ENCODE measurements around the gene UNC80.

GRCh38 chr2:209757163-209757562 is 14.5 kb upstream of the UNC80 start:
- TF ChIP-seq POLR2AphosphoS5 (IDR thresholded peaks at IDR 0.05; ENCODE audit: borderline replicate concordance, low read depth, low read length): no peak
- TF ChIP-seq EZH2 (IDR thresholded peaks at IDR 0.05): no peak

All from SK-N-MC (cell line).